PC-9 (cell line): Measurements from ENCODE around the gene PKHD1.

Experiments used
- CTCF ChIP-seq: fragments of 200-600 bp; sonication (generic); conservative IDR thresholded peaks from 2 replicates; pipeline ENCODE4 v1.6.1; 2017; ENCODE audit warnings: mixed run types, antibody characterized with exemption, mild to moderate bottlenecking, moderate library complexity
- EZH2 ChIP-seq: fragments of 200-600 bp; sonication (generic); IDR thresholded peaks from 2 replicates; pipeline ENCODE4 v1.8.0; 2017; ENCODE audit warnings: antibody characterized with exemption, low read depth

- TF ChIP-seq CTCF: no peak
- TF ChIP-seq EZH2: no peak
Observed at GRCh38 chr6:51885957-51886356, 201.5 kb downstream of the PKHD1 start.
